Liver (tissue), 3 donors: Measurements from ENCODE around the gene C1QTNF4.

Experiments
- CTCF ChIP-seq: fragments of 150-350 bp; IDR thresholded peaks from 2 replicates; pipeline ENCODE4 v1.5.1; 2017; ENCODE audit warnings: improper control_type of control experiment, low read depth, low read length; ENCODE audit not compliant: missing input control
- FOXA1 ChIP-seq: IDR thresholded peaks from 2 replicates; pipeline ENCODE4 v1.6.1; 2016; ENCODE audit warnings: antibody characterized with exemption
- GABPA ChIP-seq, 2 donors: IDR thresholded peaks in 1 of 2; conservative IDR thresholded peaks in 1 of 2; 2 replicates each; pipeline ENCODE4 v1.6.1; 2016; ENCODE audit warnings: antibody characterized with exemption in 2 of 2, mild to moderate bottlenecking in 1 of 2, moderate library complexity in 1 of 2
- JUND ChIP-seq, 2 donors: IDR thresholded peaks; 2 replicates each; pipeline ENCODE4 v1.6.1; 2016; ENCODE audit warnings: antibody characterized with exemption in 2 of 2
- MAX ChIP-seq: IDR thresholded peaks from 2 replicates; pipeline ENCODE4 v1.6.1; 2016; ENCODE audit warnings: antibody characterized with exemption
- NR2F2 ChIP-seq: IDR thresholded peaks from 2 replicates; pipeline ENCODE4 v1.6.1; 2016; ENCODE audit warnings: antibody characterized with exemption
- REST ChIP-seq: IDR thresholded peaks from 2 replicates; pipeline ENCODE4 v1.6.1; 2016; ENCODE audit warnings: antibody characterized with exemption, mild to moderate bottlenecking
- SP1 ChIP-seq: IDR thresholded peaks from 2 replicates; pipeline ENCODE4 v1.6.1; 2018; ENCODE audit warnings: antibody characterized with exemption, mild to moderate bottlenecking
- TAF1 ChIP-seq: conservative IDR thresholded peaks from 2 replicates; pipeline ENCODE4 v1.6.1; 2016; ENCODE audit warnings: antibody characterized with exemption, mild to moderate bottlenecking
- TF ChIP-seq, protein P1 (sequence below): IDR thresholded peaks from 2 replicates; pipeline ENCODE4 v1.6.1; 2016; ENCODE audit warnings: antibody characterized with exemption
- donor health status: healthy.
- donor health status: healthy.

- TF ChIP-seq CTCF (no peak), GABPA (IDR thresholded peaks at IDR 0.05 in 1 of 2, conservative IDR thresholded peaks at IDR 0.05 in 1 of 2) (no peak), FOXA1 (no peak), NR2F2 (no peak), TAF1 (no peak), MAX (no peak), REST (no peak), JUND (IDR thresholded peaks at IDR 0.05) (no peak), SP1 (no peak)
- TF ChIP-seq, protein P1, sequence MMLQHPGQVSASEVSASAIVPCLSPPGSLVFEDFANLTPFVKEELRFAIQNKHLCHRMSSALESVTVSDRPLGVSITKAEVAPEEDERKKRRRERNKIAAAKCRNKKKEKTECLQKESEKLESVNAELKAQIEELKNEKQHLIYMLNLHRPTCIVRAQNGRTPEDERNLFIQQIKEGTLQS, result no peak
Measured at GRCh38 chr11:47592251-47592650, 2.0 kb downstream of the C1QTNF4 start.
